CD1c-positive myeloid dendritic cell (primary cell): ENCODE measurements around the gene EWSR1.
"Not testable (repeated sequence)": the region's sequence is repeated elsewhere in the genome, so short reads cannot be mapped to it uniquely, and the experiment has no call there.

ENCODE experiments used
- DNase-seq: peaks from one replicate; pipeline ENCODE4 v3.0.0-alpha.2; 2016; ENCODE audit errors: extremely low spot score

Gene EWSR1, protein sequence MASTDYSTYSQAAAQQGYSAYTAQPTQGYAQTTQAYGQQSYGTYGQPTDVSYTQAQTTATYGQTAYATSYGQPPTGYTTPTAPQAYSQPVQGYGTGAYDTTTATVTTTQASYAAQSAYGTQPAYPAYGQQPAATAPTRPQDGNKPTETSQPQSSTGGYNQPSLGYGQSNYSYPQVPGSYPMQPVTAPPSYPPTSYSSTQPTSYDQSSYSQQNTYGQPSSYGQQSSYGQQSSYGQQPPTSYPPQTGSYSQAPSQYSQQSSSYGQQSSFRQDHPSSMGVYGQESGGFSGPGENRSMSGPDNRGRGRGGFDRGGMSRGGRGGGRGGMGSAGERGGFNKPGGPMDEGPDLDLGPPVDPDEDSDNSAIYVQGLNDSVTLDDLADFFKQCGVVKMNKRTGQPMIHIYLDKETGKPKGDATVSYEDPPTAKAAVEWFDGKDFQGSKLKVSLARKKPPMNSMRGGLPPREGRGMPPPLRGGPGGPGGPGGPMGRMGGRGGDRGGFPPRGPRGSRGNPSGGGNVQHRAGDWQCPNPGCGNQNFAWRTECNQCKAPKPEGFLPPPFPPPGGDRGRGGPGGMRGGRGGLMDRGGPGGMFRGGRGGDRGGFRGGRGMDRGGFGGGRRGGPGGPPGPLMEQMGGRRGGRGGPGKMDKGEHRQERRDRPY

DNA sequence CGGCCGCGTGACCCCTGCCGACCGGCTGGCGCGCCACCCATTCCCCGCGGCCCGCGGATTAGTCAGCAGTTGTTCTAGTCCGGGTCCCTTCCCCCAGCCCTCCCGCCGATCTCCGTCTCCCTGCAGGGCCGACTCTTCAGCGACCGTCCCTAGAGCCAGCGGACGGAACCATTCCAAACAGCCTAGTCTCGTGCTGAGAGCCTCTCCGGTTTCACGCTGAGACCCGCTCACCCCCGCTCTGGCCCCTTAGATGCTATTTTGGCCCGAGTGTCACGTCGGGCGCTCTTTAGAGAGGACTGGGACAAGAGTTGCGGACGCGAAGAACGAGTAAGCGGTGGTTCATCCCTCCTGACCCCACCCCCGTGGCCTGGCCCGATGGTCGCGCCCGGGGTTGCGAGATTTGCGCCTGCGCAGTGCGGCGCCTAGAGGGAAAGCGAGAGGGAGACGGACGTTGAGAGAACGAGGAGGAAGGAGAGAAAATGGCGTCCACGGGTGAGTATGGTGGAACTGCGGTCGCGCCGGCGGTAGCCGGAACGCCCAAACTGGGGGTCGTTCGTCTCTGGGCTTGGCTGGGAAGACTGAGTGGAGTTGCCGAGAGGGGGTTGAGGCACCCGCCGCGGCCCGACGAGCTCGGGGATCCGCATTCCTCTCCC lies at the start of gene EWSR1, which contains the start of gene RHBDD3:
Gene EWSR1, plus strand, starts transcription at position 411 of the 653 bp plus-strand sequence. Its CDS starts 69 bp downstream, at position 480.
Gene RHBDD3, minus strand, starts transcription at position 124 of the 653 bp plus-strand sequence. CDS start 2,355 bp downstream, outside the sequence.
- peak; percentile 96 for DNase-seq

DNA sequence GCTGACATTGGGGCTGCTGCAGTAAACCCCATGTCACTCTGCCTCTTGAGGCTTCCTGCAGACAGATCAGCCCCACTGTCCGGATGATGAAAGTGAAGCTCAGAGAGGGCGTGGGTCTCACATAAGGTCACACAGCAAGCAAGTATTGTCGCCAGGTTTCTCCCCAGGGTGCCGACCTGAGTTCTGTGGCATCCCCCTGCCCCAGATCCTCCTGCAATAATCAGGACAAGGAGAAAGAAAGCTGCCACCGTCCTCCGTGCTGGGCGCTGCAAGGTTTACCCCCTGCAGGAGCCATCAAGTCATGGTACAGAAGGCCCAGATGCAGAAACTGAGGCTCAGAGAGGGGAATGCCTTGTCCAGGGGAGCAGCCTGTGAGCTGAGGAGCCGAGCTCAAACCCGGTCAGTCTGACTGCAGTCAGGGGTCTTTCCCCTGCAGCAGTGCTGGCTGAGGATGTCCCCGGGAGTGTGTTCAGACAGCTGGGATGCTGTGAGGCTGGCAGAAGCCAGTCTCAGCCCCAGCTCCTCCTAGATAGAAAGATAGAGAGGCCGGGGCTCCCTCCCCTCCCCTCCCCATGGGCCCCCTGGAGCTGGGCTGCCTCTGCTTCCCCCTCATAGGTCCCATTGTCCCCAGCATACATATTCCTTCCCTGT lies 49.2 kb upstream of the EWSR1 start:
- DNase-seq = no peak

DNA sequence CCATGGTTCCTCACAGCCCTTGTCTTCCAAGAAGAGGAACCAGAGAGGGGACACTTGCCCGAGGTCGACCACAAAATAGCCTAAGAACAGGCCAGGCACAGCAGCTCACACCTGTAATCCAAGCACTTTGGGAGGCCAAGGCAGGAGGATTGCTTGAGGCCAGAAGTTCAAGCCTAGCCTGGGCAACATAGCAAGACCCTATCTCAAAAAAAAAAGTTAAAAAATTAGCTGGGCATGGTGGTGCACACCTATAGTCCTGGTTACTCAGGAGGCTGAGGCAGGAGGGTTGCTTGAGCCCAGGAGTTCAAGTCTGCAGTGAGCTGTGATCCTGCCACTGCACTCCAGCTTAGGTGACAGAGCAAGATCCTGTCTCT lies 48.7 kb upstream of the EWSR1 start:
- not testable (repeated sequence) for DNase-seq

DNA sequence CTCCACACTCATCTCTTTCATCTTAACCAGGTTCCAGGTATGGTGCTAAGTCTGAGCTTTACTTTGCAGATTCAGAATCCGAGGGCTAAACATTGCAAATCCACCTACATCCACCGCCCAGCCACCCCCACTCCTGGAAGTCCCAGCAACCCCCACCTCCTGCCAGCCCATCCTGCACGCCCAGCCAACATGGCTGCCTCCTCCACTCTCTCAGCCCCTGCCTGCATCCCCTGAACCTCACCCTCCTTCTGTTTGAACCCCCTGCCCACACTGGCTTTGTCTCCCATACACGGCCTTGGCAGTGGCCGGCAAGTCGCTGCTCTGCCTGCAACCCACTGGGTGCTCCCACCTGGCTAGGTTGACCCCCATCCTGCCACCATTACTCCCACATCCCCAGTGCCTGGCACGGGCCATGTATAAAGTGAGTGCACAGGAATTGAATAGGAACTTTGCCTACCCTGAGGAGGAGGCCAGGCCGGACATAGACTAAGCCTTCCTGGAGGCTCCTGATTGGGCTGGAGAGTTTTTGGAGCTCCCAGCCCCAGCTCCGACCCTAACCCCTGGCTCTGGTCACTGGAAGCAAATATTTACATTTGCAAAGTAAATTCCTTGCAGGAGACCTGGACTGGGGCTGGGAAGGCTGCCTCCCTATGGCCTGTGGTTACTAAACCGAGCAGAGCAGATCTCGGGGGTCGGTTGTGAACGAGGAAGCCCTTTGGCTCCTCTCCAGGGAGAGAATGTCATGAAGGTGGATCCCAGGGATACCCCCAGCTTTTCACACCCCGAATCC lies 48.0 kb upstream of the EWSR1 start:
- DNase-seq = no peak

DNA sequence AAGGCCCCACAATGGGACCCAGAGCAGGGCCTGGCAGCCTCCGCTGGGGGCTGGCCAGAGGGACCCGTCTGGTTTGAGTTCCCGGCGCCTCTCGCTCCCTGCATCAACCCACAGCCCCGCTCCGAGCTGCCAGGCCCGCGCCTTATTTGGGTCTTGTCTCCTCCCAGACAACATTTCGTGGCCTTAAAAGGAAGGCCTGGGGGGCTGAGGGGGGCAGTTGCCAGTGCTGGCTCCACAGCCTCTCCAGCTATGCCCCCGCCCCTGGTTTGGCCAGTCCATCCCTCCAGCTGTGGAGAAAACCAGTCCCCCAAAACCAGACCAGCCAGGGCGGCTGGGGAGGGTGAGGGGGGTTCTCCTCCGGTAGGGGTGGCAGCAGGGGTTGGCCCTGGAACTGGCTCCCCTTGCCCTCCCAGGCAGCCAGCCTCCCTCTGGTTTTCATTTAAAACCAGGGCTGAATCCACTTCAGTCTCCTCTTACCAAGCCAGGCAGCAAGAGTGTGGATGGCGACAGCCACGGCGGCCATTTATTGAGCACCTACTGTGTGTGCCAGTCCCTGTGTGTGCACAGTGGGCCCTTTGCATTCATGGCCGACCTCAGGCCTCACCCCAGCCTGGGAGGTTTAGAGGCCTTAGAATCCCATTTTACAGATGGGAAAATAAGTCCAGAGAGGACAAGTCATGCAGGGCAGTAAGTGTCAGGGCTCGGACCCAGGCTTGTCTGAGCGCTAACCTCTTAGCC lies 43.8 kb upstream of the EWSR1 start:
- no peak for DNase-seq

DNA sequence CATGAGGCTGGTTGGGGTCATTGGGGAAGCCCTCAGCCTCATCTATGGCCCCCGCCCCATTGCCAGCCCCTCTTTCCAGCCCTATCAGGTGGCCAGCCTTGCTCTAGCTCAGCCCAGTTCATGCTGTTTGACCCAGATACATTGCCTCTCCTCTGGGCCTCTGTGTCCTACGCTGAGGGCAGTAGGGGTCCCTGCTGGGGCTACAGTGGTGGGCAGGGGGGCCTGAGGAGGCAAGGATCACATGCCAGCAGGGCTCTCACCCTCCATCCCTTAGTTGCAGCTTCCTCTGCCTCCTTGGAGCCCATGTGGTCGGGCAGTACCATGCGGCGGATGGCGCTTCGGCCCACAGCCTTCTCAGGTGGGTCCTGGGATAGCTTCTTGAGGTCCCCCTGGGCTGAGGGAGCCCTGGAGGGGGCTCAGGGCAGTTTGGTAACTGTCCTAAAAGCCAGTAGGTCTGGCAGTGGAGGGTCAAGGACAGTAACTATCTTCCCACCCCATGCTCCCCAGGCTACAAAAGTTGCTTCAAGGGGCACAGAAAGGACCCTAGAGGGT lies 43.1 kb upstream of the EWSR1 start:
- DNase-seq = no peak

DNA sequence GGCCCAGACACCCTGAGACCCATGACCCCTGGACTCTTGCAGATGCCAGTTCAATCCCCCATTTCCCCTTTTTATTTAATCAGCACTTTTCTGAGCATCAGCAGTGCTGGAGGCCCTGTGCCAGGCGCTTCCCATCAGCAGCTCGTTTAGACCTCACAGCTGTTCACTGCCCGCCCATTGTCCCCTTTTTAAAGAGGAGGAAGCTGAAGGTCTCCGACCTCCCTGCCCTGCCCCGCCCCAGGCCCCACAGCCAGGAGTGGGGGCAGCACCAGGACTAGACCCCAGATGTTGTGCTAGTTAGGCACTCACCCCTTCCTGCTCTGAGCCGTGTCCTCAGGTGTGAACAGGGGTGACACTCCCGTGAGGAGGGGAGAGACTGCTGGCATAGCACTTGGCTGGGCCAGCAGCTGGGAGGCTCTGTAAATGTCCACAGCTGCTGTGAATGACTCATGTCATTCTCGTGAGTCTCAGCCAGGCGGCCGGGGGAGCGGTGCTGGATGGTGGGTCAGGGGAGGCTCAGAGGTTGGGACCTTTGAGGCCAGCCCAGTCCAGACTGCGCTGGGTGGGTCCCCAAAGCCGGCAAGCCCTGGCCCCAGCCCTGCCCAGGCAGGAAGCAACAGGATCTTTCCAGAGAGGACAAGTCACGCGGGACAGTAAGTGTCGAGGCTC lies 42.5 kb upstream of the EWSR1 start:
- no peak for DNase-seq

DNA sequence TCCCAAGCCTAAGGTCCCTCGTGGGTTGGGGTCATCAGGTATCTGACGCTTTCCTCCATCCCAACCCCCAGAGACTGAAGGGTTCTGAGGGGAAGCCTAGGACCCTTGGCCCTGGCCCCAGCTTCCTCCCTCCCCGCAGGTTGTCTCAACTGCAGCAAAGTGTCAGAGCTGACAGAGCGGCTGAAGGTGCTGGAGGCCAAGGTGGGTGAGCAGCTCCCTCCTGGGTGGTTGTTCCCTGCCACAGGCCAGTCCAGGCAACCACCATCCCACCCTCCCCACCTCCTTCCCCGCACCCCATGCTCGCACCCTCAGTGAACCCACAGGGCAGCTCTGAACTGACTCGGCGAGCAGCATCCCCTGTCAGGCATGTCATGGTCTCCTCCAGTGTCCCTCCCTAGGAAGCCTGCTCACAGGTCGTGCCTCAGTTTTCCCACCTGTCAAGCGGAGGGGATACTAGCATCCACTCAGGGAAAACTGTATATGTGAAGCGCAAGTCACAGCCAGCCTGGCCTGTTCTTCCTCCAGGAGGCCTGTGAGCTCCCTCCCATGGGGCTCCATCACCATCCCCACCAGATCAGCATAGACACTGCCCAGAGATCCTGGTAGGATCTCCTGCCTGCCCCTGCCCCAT lies 41.6 kb upstream of the EWSR1 start:
- no peak for DNase-seq

DNA sequence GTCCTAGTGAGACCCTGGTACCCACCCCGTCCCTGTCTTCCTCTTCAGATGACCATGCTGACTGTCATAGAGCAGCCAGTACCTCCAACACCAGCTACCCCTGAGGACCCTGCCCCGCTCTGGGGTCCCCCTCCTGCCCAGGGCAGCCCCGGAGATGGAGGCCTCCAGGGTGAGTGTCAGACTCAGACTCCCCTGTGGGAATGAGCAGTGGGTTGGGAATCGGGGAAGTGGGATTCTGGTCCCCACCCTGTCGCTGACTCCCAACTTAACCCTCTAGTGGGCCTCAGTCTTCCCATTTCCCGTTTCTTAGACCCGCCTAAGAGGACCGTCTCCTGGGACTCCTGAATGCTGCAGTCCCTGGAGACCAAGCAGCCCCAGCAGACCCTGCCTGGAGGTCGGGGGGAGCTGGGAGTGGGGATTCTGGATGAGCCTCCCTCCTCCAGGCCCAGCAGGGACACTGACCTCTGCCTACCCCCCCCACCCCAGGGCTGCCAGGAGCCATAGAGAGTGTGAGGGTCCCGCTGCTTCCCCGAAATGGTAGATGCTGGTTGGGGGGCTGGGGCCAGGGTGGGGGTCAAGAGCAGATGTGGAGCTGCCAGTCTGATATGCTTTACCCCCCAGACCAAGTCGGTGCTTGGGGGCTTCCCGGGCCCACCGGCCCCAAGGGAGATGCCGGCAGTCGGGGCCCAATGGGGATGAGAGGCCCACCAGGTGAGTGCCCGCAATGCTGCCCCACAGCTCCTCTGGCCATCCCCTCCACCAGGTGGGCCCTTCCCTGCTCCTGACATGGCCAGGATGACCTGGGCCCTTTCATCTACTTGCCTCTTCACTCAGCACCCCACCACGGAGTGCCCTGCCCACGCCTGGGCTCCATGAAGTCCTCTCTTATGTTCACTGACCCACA lies 36.8 kb upstream of the EWSR1 start:
- no peak for DNase-seq

DNA sequence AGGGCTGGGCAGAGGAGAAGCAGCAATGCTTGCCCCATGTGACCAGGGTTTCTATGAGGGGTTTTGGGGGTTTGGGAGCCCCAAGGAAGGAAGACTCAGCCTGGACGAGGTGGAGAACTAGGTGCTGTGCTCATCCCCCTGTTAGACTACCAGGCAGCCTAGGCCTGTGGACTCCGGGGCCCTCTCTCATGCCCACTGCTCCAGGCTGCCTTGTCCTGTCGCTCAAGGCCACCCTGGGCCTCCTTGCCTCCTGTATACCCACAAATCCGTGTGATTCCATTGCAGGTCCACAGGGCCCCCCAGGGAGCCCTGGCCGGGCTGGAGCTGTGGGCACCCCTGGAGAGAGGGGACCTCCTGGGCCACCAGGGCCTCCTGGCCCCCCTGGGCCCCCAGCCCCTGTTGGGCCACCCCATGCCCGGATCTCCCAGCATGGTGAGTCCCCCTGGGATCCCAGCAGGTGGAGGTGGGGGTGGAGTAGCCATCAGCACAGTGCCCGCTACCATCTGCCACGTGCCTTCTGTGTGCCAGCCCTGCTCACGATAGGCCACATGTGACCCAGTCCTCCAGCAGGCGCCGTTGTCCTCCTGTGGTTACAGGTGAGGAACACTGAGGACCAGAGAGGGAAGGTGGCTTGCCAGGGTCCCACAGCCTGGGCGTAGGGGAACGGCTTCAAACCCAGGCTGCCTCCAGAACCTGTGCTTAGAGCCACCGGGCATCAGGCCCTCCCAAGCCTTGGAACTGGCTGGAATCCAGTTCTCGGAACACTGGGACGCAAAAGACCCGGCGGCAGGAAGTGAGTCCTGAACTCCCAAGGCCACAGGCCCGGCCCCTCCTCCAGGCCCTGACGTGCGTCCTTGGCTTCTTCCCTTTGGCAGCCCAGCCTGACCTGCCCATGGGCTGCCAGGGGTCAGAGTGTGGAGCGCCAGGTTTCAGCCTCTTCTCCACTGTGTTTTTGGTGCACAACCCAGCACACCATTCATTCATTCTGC lies 35.8 kb upstream of the EWSR1 start:
- DNase-seq = no peak

DNA sequence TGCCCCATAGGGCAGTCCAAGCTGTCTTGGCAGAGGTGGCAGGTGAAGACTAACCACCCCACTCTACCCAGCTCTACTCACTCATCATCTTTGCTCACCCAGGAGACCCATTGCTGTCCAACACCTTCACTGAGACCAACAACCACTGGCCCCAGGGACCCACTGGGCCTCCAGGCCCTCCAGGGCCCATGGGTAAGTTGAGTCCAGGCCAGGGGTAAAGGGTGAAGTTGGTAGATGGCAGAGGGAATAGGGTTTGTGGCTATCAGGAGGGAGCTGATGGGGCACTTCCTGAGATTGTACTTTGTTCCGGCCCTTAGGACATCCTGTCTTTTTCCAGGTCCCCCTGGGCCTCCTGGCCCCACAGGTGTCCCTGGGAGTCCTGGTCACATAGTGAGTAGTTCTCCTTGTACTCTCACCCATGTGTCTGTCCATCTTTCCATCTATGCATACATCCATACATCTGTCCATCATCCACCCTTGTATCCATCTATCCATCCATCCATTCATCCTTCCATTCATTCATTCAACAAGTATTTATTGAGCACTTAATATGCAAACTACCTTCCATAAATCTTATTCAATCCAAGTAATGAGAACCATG lies 34.7 kb upstream of the EWSR1 start:
- no peak for DNase-seq

DNA sequence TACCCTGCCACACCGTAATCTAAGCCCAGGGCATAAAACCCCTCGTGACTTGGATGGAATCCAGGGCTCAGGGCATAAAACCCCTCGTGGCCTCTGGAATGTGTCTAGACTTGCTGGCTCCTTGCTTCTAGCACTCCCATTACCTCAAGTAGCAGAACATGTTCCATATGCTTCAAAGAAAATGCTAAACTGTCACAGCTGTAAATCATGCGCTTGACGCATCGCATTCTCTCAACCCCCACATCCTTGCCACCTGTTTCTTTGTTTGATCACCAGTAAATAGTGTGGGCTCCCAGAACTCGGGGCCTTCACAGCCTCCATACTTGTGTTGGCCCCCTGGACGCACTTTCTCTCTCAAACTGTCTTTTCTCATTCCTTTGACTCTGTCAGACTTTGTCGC lies 27.6 kb upstream of the EWSR1 start:
- not testable (repeated sequence) for DNase-seq

DNA sequence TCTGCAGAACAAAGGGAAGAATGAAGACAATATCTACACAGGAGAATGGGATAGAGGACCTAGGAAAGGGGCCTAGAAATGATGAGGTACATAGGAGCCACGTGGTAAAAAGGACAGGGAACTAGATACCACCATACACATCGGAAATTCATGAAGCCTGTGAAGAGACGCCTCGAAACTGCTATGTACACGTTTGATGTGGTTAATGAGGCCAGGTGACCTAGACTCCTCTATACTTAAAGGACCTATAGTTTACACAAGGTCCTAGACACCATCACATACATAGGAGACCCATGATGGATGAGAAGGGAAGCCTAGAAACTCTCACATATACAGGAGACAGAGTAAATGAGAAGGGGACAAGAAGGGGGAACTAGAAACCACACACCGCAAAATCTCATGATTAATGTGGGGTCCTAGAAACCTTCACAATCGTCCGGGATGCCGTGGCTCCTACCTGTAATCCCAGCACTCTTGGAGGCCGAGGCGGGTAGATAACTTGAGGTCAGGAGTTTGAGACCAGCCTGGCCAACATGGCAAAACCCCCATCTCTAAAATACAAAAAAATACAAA lies 24.1 kb upstream of the EWSR1 start:
- DNase-seq = no peak

DNA sequence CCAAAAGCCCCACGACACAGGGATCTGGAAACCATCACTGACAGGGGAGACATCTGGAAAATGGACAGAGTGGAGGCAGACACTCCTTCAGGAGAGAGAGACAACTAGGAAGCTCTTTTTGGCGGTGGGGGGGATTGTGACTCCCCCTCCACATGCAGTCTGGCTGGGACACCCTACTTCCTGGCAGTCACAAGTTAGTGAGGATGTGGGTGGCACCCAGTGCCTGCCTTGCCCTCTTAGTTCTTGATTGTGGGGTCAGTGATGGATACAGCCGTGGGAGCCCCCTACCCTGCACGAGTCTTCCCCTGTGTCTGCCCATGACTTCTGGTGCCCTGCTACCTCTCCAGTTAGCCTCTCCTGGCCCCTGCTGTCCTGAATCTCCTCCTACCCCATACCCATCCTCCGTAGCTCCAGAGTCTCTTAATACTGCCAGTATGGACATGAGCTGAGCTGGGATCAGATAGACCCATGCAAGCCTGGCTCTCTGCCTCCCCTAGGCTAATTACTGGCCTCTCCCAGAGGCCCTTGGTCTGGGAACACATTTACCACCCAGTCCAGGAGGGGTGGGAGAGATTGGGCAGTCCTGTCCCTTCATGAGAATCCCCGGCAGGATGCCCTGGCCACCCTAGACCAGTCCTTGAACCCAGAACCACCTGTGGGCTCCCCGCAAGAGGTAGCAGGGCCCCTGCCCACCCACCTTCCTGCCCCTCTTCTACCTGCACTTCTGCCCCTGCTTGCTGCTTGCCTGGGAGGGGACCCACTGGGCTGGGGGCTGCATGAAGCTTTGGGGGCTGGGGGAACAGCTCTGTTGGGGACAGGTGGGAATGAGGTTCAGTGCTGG lies 23.1 kb upstream of the EWSR1 start:
- no peak for DNase-seq
